Esophagus (tissue), 2 donors: ENCODE data around the gene KRTAP10-1. TPM values are rescaled to one million over a fixed set of nuclear protein-coding genes. Genes with fewer than 3 reads are reported as not detected.

ENCODE experiments used
- H3K27ac ChIP-seq, 2 donors: one replicate each; pipeline ENCODE4 v1.5.1; 2013; ENCODE audit warnings: low read depth in 2 of 2, mild to moderate bottlenecking in 2 of 2, inconsistent platforms in 1 of 2, low read length in 1 of 2, moderate library complexity in 1 of 2
- H3K27me3 ChIP-seq, 2 donors: one replicate each; pipeline ENCODE4 v1.6.1; 2013; ENCODE audit warnings: low read length in 2 of 2, control low read depth in 1 of 2, mild to moderate bottlenecking in 1 of 2; ENCODE audit not compliant: insufficient read depth in 2 of 2, control insufficient read depth in 1 of 2
- H3K36me3 ChIP-seq, 2 donors: one replicate each; pipeline ENCODE4 v1.6.1; 2013; ENCODE audit warnings: low read length in 1 of 2; ENCODE audit not compliant: control insufficient read depth in 2 of 2, insufficient read depth in 2 of 2
- H3K4me1 ChIP-seq, 2 donors: one replicate each; pipeline ENCODE4 v1.6.1; 2013; ENCODE audit warnings: low read length in 1 of 2; ENCODE audit not compliant: control insufficient read depth in 2 of 2, insufficient read depth in 2 of 2
- H3K4me3 ChIP-seq, 2 donors: one replicate each; pipeline ENCODE4 v1.5.1; 2013; ENCODE audit warnings: low read length in 2 of 2, mild to moderate bottlenecking in 2 of 2, low read depth in 1 of 2, moderate library complexity in 1 of 2
- H3K9me3 ChIP-seq, 2 donors: one replicate each; pipeline ENCODE4 v1.6.1; 2013; ENCODE audit warnings: mild to moderate bottlenecking in 2 of 2, low read depth in 1 of 2, low read length in 1 of 2, moderate library complexity in 1 of 2; ENCODE audit not compliant: control insufficient read depth in 2 of 2, insufficient read depth in 1 of 2
- WGBS, 2 donors: extraction: QIAGEN DNeasy Blood & Tissue Kit; methylation state at CpG; one replicate each; pipeline ENCODE4 v1.1.7; 2013; 5-methylcytosine and 5-hydroxymethylcytosine counted together
- polyA plus RNA-seq, 2 donors: library from polyadenylated mRNA; stranded (reverse); fragments of 200-250 nt; gene quantifications; one replicate each; pipeline ENCODE4 v1.2.3, GENCODE V29; 2013
- donor health status: healthy with polysubstance abuse.
- donor health status: Bipolar disorder and iron deficiency.

KRTAP10-1 gene
- polyA plus RNA-seq, 2 donors: not detected

DNA sequence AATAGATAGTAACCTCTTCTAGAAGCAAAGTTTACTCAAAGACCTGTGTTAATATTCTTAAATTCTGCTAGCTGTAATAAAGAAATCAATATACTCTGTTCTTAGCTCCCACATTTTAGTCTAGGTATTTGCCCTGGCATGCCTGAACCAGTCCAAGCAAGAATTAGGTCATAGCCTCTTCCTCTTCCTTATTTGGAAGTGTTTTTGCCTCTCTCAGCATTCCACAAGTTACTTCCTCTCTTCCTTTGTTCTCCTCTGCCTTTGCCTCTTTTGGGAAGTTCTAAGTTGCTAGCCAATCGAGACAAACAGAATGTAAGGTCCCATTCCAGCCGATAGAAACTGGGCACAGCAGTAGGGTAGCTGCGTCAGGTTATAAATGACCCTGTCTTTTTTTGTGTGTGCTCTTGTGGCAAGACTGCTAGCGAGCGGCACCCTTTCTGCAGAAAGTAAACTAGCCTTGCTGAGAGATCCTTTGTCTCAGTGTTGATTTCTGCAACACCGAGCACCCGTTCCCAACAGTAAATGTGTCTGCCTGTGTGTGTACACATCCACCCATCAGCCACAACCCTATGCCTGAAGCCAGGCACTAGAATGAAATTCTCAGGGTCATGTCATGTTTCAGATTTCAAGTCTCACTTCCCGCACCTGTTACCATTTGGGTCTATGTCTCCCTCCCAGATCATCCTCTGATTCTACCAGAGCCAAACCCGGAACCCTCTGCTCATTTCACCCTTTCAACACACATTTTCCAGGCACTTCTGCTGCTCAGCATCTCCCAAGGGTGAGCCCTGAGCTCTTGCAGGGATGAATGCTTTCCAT, 47.2 kb downstream of the KRTAP10-1 start:
- Histone ChIP-seq H3K9me3 (peaks cover 6 to 18% of the 10 kb centered on the region in 2 donors), H3K36me3 (no peaks in the 10 kb centered on the region), H3K4me1 (no peaks in the 10 kb centered on the region), H3K4me3 (no peak overlapping the region), H3K27me3 (no peaks in the 10 kb centered on the region), H3K27ac (no peak overlapping the region)
- 91 to 94% methylated on average over 9 of the region's 9 CpGs for WGBS, 2 donors

DNA sequence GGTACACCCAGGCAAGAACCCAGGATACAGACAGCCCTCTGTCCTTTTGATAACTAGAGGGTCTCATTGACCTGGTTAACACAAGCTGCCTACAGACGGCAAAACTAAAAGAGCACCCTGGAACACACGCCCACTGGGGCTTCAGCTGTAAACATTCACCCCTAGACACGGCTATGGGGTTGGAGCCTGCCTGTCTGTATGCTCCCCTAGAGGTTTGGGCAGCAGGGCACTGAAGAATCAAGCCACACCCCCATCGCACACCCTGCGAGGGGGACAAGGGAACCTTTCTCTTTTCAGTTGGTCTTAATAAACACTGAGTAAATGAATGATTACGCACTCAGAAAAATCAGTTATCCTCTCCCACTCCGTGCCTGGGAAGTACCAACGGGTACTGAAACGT, 49.2 kb downstream of the KRTAP10-1 start:
- no peak overlapping the region for H3K27ac ChIP-seq
- H3K36me3 ChIP-seq: no peaks in the 10 kb centered on the region
- peaks cover 6 to 18% of the 10 kb centered on the region in 2 donors for H3K9me3 ChIP-seq
- WGBS, 2 donors: 75 to 83% methylated on average over 9 of the region's 9 CpGs
- H3K4me1 ChIP-seq: no peaks in the 10 kb centered on the region
- H3K4me3 ChIP-seq: no peak overlapping the region
- no peaks in the 10 kb centered on the region for H3K27me3 ChIP-seq

DNA sequence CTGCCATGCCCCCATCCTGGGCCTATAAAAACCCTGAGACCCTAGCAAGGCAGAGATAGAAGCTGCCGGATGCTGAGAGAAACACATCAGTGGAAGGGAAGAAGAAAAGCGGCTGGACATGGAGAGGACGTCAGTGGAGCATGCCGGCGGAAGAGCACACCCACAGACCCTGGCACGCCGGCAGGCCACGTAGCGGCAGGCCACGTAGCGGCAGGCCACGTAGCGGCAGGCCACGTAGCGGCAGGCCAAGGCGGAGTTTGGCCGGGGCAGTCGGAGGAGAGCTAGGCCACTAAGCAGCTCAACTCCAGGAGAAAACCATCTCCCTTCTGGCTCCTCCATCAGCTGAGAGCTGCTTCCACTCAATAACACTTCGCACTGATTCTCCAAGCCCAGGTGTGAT, 49.6 kb downstream of the KRTAP10-1 start:
- WGBS, 2 donors: 95 to 97% methylated on average over 19 of the region's 19 CpGs
- Histone ChIP-seq H3K4me1 (no peaks in the 10 kb centered on the region), H3K4me3 (no peak overlapping the region), H3K9me3 (peaks cover 6 to 18% of the 10 kb centered on the region in 2 donors), H3K27me3 (no peaks in the 10 kb centered on the region), H3K36me3 (no peaks in the 10 kb centered on the region), H3K27ac (no peak overlapping the region)

DNA sequence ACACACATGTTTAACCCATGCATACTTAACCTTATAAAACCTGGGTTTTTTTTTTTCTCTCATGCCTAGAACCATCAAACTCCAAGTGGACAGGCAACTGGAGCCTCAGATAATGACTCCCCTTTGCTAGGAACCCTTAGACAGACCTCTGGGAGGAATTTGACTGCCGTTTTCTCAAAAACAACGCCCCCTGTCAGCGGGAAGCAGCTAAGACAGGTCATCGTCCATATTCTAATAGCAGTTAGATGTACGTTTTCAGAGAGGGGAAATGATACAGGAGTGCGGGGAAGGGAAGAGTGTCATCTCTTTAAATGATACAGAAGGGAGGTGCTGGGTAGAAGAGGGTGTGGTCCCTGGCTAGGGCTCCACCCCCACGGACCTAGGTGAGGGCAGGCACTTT, 50.0 kb downstream of the KRTAP10-1 start:
- Histone ChIP-seq H3K4me3 (no peak overlapping the region), H3K27me3 (no peaks in the 10 kb centered on the region), H3K9me3 (peaks cover 6 to 18% of the 10 kb centered on the region in 2 donors), H3K36me3 (no peaks in the 10 kb centered on the region), H3K4me1 (no peaks in the 10 kb centered on the region), H3K27ac (no peak overlapping the region)
- 31 to 41% methylated on average over 7 of the region's 7 CpGs for WGBS, 2 donors

Other genes starting within 250 kb of the KRTAP10-1 start
- gene PFKL, start 240.1 kb downstream of the KRTAP10-1 start, polyA plus RNA-seq: 10 to 100 TPM; 85.7 to 96.4 TPM
- 10 to 100 TPM; 13.9 to 19.1 TPM for gene CFAP410, start 200.8 kb downstream of the KRTAP10-1 start, polyA plus RNA-seq
- 1 to 10 TPM; 1.2 to 1.7 TPM for gene TRPM2, start 186.6 kb downstream of the KRTAP10-1 start, polyA plus RNA-seq
- gene LRRC3, start 84.7 kb downstream of the KRTAP10-1 start, polyA plus RNA-seq: under 1 TPM; 0.63 to 0.93 TPM
- gene KRTAP10-2, start 11.3 kb upstream of the KRTAP10-1 start, polyA plus RNA-seq: not detected
- not detected for gene KRTAP10-3, start 18.6 kb upstream of the KRTAP10-1 start, polyA plus RNA-seq
- not detected for gene KRTAP10-4, start 33.5 kb upstream of the KRTAP10-1 start, polyA plus RNA-seq
- gene KRTAP10-5, start 40.4 kb upstream of the KRTAP10-1 start, polyA plus RNA-seq: not detected
- not detected for gene KRTAP10-6, start 52.3 kb upstream of the KRTAP10-1 start, polyA plus RNA-seq
- not detected for gene KRTAP10-7, start 60.4 kb upstream of the KRTAP10-1 start, polyA plus RNA-seq
- gene KRTAP10-8, start 71.9 kb upstream of the KRTAP10-1 start, polyA plus RNA-seq: not detected
- gene KRTAP10-9, start 86.9 kb upstream of the KRTAP10-1 start, polyA plus RNA-seq: not detected
- gene KRTAP10-10, start 97.2 kb upstream of the KRTAP10-1 start, polyA plus RNA-seq: not detected
- gene KRTAP10-11, start 106.2 kb upstream of the KRTAP10-1 start, polyA plus RNA-seq: not detected
- gene KRTAP12-4, start 114.5 kb upstream of the KRTAP10-1 start, polyA plus RNA-seq: not detected
- gene KRTAP12-3, start 117.7 kb upstream of the KRTAP10-1 start, polyA plus RNA-seq: not detected
- not detected for gene KRTAP12-2, start 126.7 kb upstream of the KRTAP10-1 start, polyA plus RNA-seq
- gene KRTAP12-1, start 142.0 kb upstream of the KRTAP10-1 start, polyA plus RNA-seq: not detected
- gene KRTAP10-12, start 157.0 kb upstream of the KRTAP10-1 start, polyA plus RNA-seq: not detected
- gene TSPEAR, start 171.4 kb upstream of the KRTAP10-1 start, polyA plus RNA-seq: under 1 TPM; 0.01 to 0.04 TPM